GM12875 (cell line): ENCODE measurements around the gene SENP1.

Experiments
- H3K4me3 ChIP-seq: one replicate; pipeline ENCODE4 v1.5.1; 2011; ENCODE audit warnings: low read depth, low read length, control low read depth
- CTCF ChIP-seq: IDR thresholded peaks from 2 replicates; pipeline ENCODE4 v1.5.1; 2011; ENCODE audit warnings: low read depth, mild to moderate bottlenecking, control low read depth, inconsistent platforms, low read length, moderate library complexity, borderline replicate concordance; ENCODE audit not compliant: insufficient read depth

The SENP1 gene

DNA sequence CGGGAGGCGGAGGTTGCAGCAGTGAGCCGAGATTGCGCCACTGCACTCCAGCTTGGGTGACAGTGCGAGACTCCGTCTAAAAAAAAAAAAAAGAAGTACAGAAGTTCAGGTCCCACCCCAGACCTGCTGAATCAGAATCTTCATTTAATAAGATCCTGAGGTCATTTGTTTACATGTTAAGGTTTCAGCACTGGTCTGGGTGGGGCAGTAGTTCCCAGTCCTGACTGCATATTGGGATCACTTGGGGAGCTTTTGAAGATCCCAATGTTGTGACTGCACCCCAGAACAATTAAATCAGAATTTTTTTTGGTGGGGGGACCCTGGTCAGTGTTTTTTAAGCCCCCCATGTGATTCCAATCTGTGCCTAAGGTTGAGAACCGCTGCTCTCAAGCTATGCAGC, 89.9 kb downstream of the SENP1 start:
- TF ChIP-seq CTCF: no peak
- H3K4me3 ChIP-seq: no peak overlapping the region

GRCh38 chr12:48015129-48015528, 90.8 kb downstream of the SENP1 start:
- TF ChIP-seq CTCF: no peak
- H3K4me3 ChIP-seq: no peak overlapping the region

DNA sequence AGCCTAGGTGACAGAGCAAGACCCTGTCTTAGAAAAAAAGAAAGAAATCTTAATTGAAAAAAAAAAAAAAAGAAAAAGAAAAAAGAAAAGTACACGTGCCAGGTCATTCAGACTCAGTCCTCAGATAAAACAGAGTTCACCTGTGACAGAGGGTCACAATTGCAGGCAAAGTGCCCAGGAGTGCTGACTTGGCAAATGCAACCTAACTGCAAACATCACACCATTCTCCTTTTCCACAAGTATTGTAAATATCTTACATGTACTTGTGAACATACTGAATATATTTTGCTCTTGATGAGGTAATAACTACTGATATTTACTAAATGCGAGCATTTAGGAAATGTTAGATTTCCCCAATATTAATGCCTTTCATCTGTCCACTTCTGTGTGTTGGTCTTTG, 92.6 kb downstream of the SENP1 start:
- no peak for TF ChIP-seq CTCF
- H3K4me3 ChIP-seq: no peak overlapping the region

- no peak overlapping the region for H3K4me3 ChIP-seq
Measured at GRCh38 chr12:48012070-48012469, 93.8 kb downstream of the SENP1 start.

GRCh38 chr12:48010366-48010970, 95.4 kb downstream of the SENP1 start:
- no peak overlapping the region for H3K4me3 ChIP-seq
- no peak for TF ChIP-seq CTCF

More at GRCh38 chr12:48012070-48012469, 93.8 kb downstream of the SENP1 start:
- TF ChIP-seq CTCF: no peak

GRCh38 chr12:48009471-48009870, 96.4 kb downstream of the SENP1 start:
- no peak overlapping the region for H3K4me3 ChIP-seq

GRCh38 chr12:48008950-48009349, 96.9 kb downstream of the SENP1 start:
- no peak for TF ChIP-seq CTCF
- no peak overlapping the region for H3K4me3 ChIP-seq

More at GRCh38 chr12:48009471-48009870, 96.4 kb downstream of the SENP1 start:
- no peak for TF ChIP-seq CTCF
